GM12892 (cell line): ENCODE measurements around the gene OLFM2.

Experiments
- POLR2A ChIP-seq: IDR thresholded peaks from 2 replicates; pipeline ENCODE4 v1.6.1; 2011; ENCODE audit warnings: low read depth, low read length, control low read depth
- TAF1 ChIP-seq: IDR thresholded peaks from 2 replicates; pipeline ENCODE4 v1.6.1; 2011; ENCODE audit warnings: low read depth, mild to moderate bottlenecking, control low read depth, low read length, borderline replicate concordance

- TF ChIP-seq POLR2A (no peak), TAF1 (no peak)
Measured at GRCh38 chr19:9883231-9883758, 53.0 kb downstream of the OLFM2 start.
